Activated CD4-positive, alpha-beta T cell treated with anti-CD3 and anti-CD28 coated beads, Interleukin-2, amount 10 ng/mL, durations not matched to agents 7 days and 5 days (primary cell): ENCODE measurements around the gene EPS15. TPM values are rescaled to one million over a fixed set of nuclear protein-coding genes. Genes with fewer than 3 reads are reported as not detected.
"Not testable (repeated sequence)": the region's sequence is repeated elsewhere in the genome, so short reads cannot be mapped to it uniquely, and the experiment has no call there.

Experiments
- CTCF ChIA-PET: fragments of 350-600 bp; sonication (Branson Sonifier 250); formaldehyde crosslinking; loops from one replicate; lab custom pipeline; 2021; ENCODE audit warnings: antibody characterized with exemption; lab: Charles Lee
- POLR2A ChIA-PET: fragments of 350-600 bp; sonication (Branson Sonifier 250); formaldehyde crosslinking; loops from one replicate; lab custom pipeline; 2021; ENCODE audit warnings: antibody characterized with exemption; lab: Charles Lee
- DNase-seq: peaks from one replicate; pipeline ENCODE4 v3.0.0-alpha.2; 2020
- H3K27ac Mint-ChIP-seq: one replicate; pipeline ENCODE4 v1.8.0; 2021; ENCODE audit warnings: mild to moderate bottlenecking, moderate library complexity, mixed read lengths
- H3K27me3 Mint-ChIP-seq: one replicate; pipeline ENCODE4 v1.8.0; 2021; ENCODE audit warnings: mixed read lengths
- H3K36me3 Mint-ChIP-seq: one replicate; pipeline ENCODE4 v1.8.0; 2021; ENCODE audit warnings: low read depth, mixed read lengths
- H3K4me1 Mint-ChIP-seq: one replicate; pipeline ENCODE4 v1.8.0; 2021; ENCODE audit warnings: mixed read lengths
- H3K4me3 Mint-ChIP-seq: one replicate; pipeline ENCODE4 v1.8.0; 2021; ENCODE audit warnings: mild to moderate bottlenecking, moderate library complexity, mixed read lengths
- H3K9me3 Mint-ChIP-seq: one replicate; pipeline ENCODE4 v1.8.0; 2021; ENCODE audit warnings: mixed read lengths
- total RNA-seq, 2 experiments: library from RNA; stranded (reverse); gene quantifications; one replicate each; pipeline ENCODE4 v1.2.3, GENCODE V29; 2021

The EPS15 gene
- total RNA-seq, 2 experiments from 2014 or later: 53.9 to 58.8 TPM

DNA sequence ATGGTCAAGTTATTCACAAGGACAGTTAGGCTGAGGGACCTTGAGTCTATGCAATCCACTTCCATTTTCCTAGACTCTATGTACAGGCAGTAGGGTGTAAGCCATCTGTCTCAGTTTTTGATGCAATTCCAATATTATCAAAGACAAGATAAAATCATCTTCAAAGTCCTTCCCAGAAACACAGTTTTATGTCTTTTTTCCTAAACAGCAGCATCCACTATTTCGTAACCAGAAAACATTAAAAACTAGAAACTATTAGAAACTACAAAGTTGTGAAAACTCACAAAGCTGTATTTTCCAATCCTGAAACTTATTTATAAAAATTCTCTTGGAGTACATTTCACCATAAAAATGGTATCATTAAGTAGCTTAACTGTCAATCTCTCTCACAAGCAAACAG, 93.8 kb downstream of the EPS15 start:
- H3K4me1 Mint-ChIP-seq: peaks cover 10% of the 10 kb centered on the region
- DNase-seq: no peak
- ChIA-PET POLR2A (no interaction called here), CTCF (interaction anchor here (0.6 to 0.8 kb wide), 2 partner anchors 27 to 98 kb away, joined by 3 read pairs; no protein-coding TSS in a partner anchor)
- H3K27me3 Mint-ChIP-seq: no peaks in the 10 kb centered on the region
- no peak overlapping the region for H3K4me3 Mint-ChIP-seq
- H3K36me3 Mint-ChIP-seq: peaks cover 64% of the 10 kb centered on the region
- H3K27ac Mint-ChIP-seq: no peak overlapping the region
- no peaks in the 10 kb centered on the region for H3K9me3 Mint-ChIP-seq

DNA sequence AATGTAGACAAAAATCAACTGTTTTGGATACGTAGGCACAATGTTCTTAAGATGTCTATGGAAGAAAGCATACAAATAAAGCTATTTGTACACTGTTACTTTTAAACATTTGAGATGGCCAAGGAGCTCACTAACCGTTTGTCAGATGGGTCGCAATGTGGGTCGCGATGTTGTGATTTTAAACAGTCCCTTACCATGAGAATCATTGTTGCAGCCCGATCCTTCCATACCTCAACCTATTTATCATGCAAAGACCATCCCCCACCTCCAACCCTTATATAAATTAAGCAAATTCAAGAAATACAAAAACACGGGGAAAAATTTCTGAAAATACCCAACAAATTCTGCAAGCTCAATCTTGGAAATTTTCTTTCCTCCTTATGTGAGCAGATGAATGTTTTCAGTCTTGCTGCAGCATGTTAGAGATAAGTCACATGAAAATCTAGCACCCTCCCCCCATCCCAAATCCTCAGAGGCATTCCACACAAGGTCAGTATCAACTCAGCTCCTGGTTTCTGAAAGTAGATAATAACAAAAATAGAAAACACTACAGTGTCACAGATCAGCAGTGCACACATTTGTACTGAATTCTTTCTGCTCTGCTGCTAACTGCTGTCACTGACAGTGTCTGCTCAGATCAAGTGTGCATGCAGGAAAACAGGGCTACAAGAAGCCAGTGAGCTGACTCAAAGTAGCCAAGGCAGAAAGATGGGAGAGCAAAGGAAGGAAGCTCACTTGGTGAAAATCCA, 95.8 kb downstream of the EPS15 start:
- H3K36me3 Mint-ChIP-seq: peaks cover 65% of the 10 kb centered on the region
- H3K9me3 Mint-ChIP-seq: no peaks in the 10 kb centered on the region
- no peak for DNase-seq
- no peaks in the 10 kb centered on the region for H3K27me3 Mint-ChIP-seq
- H3K27ac Mint-ChIP-seq: no peak overlapping the region
- CTCF ChIA-PET: interaction anchor here (0.5 to 1.4 kb wide), 6 partner anchors 10 to 344 kb away, joined by 3 to 5 read pairs (median 4); no protein-coding TSS in a partner anchor
- H3K4me1 Mint-ChIP-seq: peaks cover under 1% of the 10 kb centered on the region
- H3K4me3 Mint-ChIP-seq: no peak overlapping the region
- POLR2A ChIA-PET: no interaction called here

DNA sequence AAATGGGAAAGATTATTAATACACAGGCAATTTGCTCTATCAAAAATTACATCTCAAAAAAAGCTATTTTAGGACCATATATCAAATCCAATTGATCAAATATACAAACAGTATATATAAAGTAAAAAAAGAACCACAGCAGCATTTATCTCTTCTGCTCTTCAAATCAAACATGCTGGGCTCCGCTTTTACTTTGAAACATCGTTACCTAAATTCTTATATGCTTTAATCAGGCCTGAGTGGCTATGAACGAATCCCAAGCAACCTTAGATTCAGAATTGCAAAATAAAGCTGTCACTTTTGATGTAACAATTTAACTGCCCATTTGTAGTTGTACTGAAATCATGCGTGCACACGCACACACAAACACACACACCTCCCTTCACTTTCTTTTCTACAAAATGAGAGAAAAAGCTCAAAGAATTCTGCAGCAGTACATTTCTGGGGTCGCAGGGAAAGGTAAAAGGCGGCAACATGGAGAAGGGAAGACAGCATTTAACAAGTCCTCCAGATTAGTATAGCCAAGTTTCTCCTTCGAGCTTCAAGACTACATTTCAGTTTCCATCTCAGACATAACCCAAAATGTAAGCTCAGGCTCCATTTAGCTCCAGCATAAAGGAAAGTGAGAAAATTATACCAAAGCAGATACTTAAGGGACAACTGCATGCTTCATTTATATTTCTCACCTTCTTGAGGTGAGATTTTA, 96.5 kb downstream of the EPS15 start:
- no peak overlapping the region for H3K27ac Mint-ChIP-seq
- H3K4me1 Mint-ChIP-seq: no peaks in the 10 kb centered on the region
- H3K36me3 Mint-ChIP-seq: peaks cover 65% of the 10 kb centered on the region
- ChIA-PET CTCF (interaction anchor here (0.5 to 1.4 kb wide), 7 partner anchors 11 to 345 kb away, joined by 3 to 5 read pairs (median 4); no protein-coding TSS in a partner anchor), POLR2A (no interaction called here)
- no peaks in the 10 kb centered on the region for H3K27me3 Mint-ChIP-seq
- H3K4me3 Mint-ChIP-seq: no peak overlapping the region
- no peak for DNase-seq
- no peaks in the 10 kb centered on the region for H3K9me3 Mint-ChIP-seq

DNA sequence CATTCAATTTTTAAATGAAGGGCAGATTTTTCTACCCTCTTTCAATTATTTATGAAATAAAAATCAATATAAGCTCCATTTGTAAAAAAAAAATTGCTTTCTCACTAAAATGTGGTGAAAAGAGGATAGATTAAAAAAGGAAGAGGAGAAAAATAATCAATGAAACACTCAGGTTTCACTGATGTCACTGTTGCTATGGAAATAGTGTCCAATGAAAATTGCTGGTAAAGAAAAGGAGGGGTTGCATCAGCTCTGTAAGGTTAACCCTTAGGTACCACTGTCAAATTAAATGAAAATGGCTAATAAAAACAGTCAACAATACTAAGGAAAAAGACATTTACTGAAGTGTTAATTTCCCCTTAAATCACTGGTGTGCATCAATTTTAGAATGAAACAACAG, 97.1 kb downstream of the EPS15 start:
- Mint-ChIP-seq H3K4me1 (no peaks in the 10 kb centered on the region), H3K4me3 (no peak overlapping the region)
- CTCF ChIA-PET: interaction anchor here (1.1 to 1.4 kb wide), 3 partner anchors 8 to 1272 kb away, joined by 3 to 4 read pairs (median 3); no protein-coding TSS in a partner anchor

DNA sequence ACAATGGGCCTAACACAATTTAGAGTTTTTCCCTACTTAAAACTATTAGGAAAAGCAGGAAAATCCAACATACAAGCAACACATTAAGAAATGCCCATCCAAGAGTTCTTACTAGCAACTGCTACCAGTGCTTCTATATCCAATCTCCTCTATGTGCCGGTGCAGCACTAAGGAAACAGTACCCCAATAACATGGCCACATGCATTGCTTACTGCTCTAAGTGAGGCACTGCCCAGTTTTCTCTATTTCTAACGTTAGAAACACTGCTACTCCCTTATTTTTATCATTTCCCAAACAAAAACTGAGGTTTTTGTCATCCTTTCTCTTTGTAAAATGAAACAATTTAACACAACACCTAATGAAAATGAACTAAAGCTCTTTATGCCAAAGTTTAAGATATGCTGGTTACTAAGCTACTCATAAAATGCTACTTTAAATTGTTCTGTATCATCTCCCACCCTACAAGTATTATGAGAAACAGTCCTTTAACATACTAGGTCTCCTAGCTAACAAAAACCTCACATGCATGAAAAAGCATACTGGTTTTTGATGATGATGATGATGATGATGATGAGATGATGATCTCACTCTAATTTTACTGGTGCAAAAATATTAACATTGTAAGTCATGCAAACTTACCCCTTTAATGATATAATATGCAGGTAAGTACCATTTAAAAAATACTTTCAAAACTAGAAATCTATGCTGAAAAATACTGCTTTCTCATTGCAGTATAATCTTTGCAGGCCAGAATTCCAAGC, 98.0 kb downstream of the EPS15 start:
- H3K27ac Mint-ChIP-seq: no peak overlapping the region
- no peaks in the 10 kb centered on the region for H3K4me1 Mint-ChIP-seq
- H3K9me3 Mint-ChIP-seq: no peaks in the 10 kb centered on the region
- H3K27me3 Mint-ChIP-seq: no peaks in the 10 kb centered on the region
- no peak overlapping the region for H3K4me3 Mint-ChIP-seq
- POLR2A ChIA-PET: no interaction called here
- CTCF ChIA-PET: interaction anchor here (1.1 to 1.2 kb wide), 2 partner anchors 9 to 1272 kb away, joined by 3 read pairs; no protein-coding TSS in a partner anchor
- DNase-seq: no peak
- H3K36me3 Mint-ChIP-seq: peaks cover 58% of the 10 kb centered on the region

More for the DNA sequence above, 97.1 kb downstream of the EPS15 start:
- no peak for DNase-seq
- POLR2A ChIA-PET: no interaction called here
- Mint-ChIP-seq H3K27ac (no peak overlapping the region), H3K9me3 (no peaks in the 10 kb centered on the region), H3K27me3 (no peaks in the 10 kb centered on the region), H3K36me3 (peaks cover 59% of the 10 kb centered on the region)

DNA sequence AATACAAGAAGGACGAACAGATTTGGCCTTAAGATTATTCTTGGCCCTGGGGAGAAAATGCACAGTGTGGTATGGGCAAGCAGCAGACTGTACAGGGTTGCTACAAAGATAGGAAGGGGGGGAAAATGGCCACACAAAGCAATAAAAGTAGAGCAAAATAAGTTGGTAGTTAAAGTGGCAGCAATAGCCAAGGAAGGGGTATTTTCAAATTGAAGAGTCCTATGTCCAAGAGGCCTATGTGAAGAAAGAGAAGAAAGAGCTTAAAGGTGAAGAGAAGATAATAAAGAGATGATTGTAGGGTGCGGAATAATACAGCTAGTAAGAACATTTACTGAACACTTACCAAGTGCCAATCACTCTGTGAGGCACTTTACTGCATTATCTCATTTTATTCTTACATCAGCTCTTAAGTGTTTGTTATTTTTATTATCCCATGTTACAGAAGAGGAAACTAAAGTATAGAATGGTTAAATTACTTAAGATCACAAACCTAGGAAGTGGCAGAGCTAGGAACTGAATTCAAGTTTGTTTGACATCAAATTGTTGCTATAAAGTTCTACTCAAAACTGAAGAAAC, 100.6 kb downstream of the EPS15 start:
- peaks cover 45% of the 10 kb centered on the region for H3K36me3 Mint-ChIP-seq
- no peak overlapping the region for H3K27ac Mint-ChIP-seq
- no peaks in the 10 kb centered on the region for H3K9me3 Mint-ChIP-seq
- H3K4me1 Mint-ChIP-seq: no peaks in the 10 kb centered on the region
- no peak for DNase-seq
- CTCF ChIA-PET: no interaction called here
- POLR2A ChIA-PET: no interaction called here
- H3K27me3 Mint-ChIP-seq: no peaks in the 10 kb centered on the region
- no peak overlapping the region for H3K4me3 Mint-ChIP-seq

DNA sequence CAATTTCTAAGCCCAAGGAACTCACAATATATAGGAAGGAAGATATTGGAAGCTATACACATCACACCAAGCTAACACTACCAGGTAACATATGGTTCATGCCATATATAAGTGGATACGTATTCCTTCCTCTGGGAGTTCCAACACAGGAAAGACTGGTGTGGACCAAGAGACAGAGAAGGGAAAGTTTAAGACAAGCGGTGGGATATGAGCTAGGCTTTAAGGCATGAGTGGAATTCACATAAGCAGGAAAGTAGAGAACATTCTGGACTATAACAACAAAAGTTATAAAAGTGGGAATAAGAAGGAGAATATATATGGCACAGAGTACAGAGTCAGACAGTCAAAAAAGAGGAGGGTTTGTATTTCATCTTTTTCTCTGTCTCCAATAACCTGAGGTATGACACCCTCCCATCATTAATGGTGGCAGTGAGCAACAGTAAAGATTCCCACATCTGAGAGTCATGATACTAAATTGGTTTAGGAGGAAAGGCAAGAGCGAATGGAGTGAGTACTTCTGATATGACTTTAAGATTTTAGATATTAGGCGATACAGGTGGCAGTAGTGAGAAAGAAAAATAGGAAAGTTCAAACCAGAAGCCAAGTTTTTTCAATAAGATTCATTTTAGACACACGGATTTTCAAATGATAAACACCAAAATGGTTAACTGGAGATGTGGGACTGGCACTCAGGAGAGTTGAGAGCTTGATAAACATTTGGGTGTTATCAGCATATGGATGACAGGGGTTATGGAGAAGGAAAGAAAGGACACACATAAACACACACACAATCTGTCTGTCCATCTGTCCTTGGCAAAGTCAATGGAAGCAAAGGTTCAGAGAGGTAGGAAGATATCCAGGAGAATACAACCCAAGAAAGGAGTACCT, 101.3 kb downstream of the EPS15 start:
- peaks cover 43% of the 10 kb centered on the region for H3K36me3 Mint-ChIP-seq
- no peak overlapping the region for H3K4me3 Mint-ChIP-seq
- POLR2A ChIA-PET: no interaction called here
- CTCF ChIA-PET: interaction anchor here (0.5 kb wide), 1 partner anchor 214 kb away, joined by 4 read pairs; no protein-coding TSS in a partner anchor
- no peak overlapping the region for H3K27ac Mint-ChIP-seq
- H3K9me3 Mint-ChIP-seq: no peaks in the 10 kb centered on the region
- no peak for DNase-seq
- no peaks in the 10 kb centered on the region for H3K27me3 Mint-ChIP-seq
- no peaks in the 10 kb centered on the region for H3K4me1 Mint-ChIP-seq

DNA sequence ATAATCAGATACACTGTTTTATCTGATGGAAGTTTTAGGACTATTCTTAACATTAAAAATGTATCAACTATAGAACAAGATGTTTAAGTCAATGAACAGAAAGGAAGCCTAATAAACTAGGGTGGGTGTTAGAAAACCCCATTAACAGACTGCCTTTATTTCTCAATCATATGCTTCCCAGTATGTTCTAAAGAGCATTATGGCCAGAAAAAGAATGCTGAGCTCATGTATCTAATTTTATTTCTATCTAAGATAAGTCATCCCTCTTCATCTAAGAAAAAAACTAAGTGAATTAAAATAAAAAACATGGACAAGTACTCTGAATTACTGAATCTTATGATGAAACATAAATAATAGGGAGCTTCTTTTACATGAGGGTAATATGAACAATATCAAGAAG, 102.2 kb downstream of the EPS15 start:
- no peak overlapping the region for H3K4me3 Mint-ChIP-seq
- no peak overlapping the region for H3K27ac Mint-ChIP-seq
- DNase-seq: no peak
- ChIA-PET POLR2A (no interaction called here), CTCF (interaction anchor here (0.5 kb wide), 1 partner anchor 215 kb away, joined by 4 read pairs; no protein-coding TSS in a partner anchor)
- peaks cover 45% of the 10 kb centered on the region for H3K36me3 Mint-ChIP-seq
- no peaks in the 10 kb centered on the region for H3K27me3 Mint-ChIP-seq
- no peaks in the 10 kb centered on the region for H3K4me1 Mint-ChIP-seq
- peaks cover 2% of the 10 kb centered on the region for H3K9me3 Mint-ChIP-seq

DNA sequence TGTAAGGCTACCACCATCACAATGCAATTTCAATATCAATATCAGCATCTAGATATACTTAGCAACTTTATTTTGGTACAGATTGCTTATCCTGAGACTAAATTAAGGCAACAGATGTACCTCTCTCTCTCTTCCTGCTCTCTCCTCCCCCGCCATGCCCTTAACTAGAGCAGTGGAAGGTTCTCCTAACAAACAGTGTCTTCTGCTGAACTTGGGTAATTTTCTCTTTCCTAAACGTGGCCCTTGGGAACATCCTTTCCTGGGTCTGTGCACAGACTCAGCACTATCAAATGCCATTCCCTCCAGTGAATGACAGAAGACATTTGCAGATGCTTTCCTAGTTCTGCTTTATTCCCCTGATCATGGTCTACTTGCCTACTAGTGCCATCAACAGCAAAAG, 103.1 kb downstream of the EPS15 start:
- Mint-ChIP-seq H3K9me3 (peaks cover 2% of the 10 kb centered on the region), H3K27ac (no peak overlapping the region), H3K27me3 (no peaks in the 10 kb centered on the region), H3K4me1 (no peaks in the 10 kb centered on the region), H3K4me3 (no peak overlapping the region), H3K36me3 (peaks cover 44% of the 10 kb centered on the region)
- ChIA-PET POLR2A (no interaction called here), CTCF (no interaction called here)
- DNase-seq: no peak

DNA sequence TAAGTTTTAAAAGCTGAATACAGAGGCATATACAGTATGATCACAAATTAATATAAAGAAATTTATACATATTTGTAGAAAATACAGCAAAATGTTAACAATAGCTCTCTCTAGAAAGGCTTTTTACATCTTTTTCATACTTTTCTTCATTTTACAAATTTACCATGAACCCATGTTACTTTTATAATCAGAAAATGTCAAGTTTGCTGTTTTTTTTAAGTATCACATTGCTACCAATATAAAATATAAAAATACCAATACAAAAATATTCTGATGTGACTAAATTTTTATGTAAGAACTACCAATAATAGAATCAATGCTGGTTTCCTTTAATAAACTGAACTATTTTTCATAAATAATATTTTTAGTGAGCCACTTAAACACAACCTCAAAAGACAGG, 104.3 kb downstream of the EPS15 start:
- ChIA-PET CTCF (no interaction called here), POLR2A (no interaction called here)
- H3K4me3 Mint-ChIP-seq: no peak overlapping the region
- no peak overlapping the region for H3K27ac Mint-ChIP-seq
- H3K36me3 Mint-ChIP-seq: peaks cover 37% of the 10 kb centered on the region
- no peak for DNase-seq
- H3K4me1 Mint-ChIP-seq: no peaks in the 10 kb centered on the region
- H3K27me3 Mint-ChIP-seq: no peaks in the 10 kb centered on the region
- peaks cover 2% of the 10 kb centered on the region for H3K9me3 Mint-ChIP-seq

DNA sequence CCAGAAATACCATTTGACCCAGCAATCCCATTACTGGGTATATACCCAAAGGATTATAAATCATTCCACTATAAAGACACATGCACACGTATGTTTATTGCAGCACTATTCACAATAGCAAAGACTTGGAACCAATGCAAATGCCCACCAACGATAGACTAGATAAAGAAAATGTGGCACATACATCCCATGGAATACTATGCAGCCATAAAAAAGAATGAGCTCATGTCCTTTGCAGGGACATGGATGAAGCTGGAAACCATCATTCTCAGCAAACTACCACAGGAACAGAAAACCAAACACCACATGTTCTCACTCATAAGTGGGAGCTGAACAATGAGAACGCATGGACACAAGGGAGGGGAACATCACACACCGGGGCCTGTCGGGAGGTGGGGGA, 107.2 kb downstream of the EPS15 start:
- H3K27me3 Mint-ChIP-seq, CTCF ChIA-PET, H3K4me3 Mint-ChIP-seq, DNase-seq, H3K27ac Mint-ChIP-seq, H3K9me3 Mint-ChIP-seq, H3K4me1 Mint-ChIP-seq, POLR2A ChIA-PET: not testable (repeated sequence)
- H3K36me3 Mint-ChIP-seq: peaks cover 31% of the 10 kb centered on the region
